MM.1S (cell line): Measurements from ENCODE around the gene LRRC42.

Source experiments
- DNase-seq: peaks from one replicate; pipeline ENCODE4 v3.0.0-alpha.2; 2015
- H2AFZ ChIP-seq: fragments of 300-600 bp; sonication (generic); 2 replicates; pipeline ENCODE4 v1.6.0; 2016; ENCODE audit warnings: antibody characterized with exemption, low read length
- H3F3A ChIP-seq: fragments of 300-600 bp; sonication (generic); 2 replicates; pipeline ENCODE4 v1.6.1; 2016; ENCODE audit warnings: mild to moderate bottlenecking, antibody characterized with exemption, low read length, moderate library complexity, mixed read lengths; ENCODE audit not compliant: insufficient read depth
- H3K27ac ChIP-seq: fragments of 300-600 bp; sonication (generic); 2 replicates; pipeline ENCODE4 v1.5.1; 2016; ENCODE audit warnings: mild to moderate bottlenecking, low read length
- H3K27me3 ChIP-seq: fragments of 300-600 bp; sonication (generic); replicated peaks from 2 replicates; pipeline ENCODE4 v1.6.0; 2016; ENCODE audit warnings: low read length; ENCODE audit not compliant: insufficient read depth
- H3K36me3 ChIP-seq: fragments of 300-600 bp; sonication (generic); replicated peaks from 2 replicates; pipeline ENCODE4 v1.6.1; 2016; ENCODE audit warnings: mild to moderate bottlenecking, low read length, mixed read lengths; ENCODE audit not compliant: insufficient read depth
- H3K4me1 ChIP-seq: fragments of 300-600 bp; sonication (generic); 2 replicates; pipeline ENCODE4 v1.6.1; 2016; ENCODE audit warnings: low read length, mixed read lengths
- H3K4me2 ChIP-seq: fragments of 300-600 bp; sonication (generic); 2 replicates; pipeline ENCODE4 v1.6.0; 2016; ENCODE audit warnings: low read depth, low read length
- H3K4me3 ChIP-seq: fragments of 300-600 bp; sonication (generic); 2 replicates; pipeline ENCODE4 v1.5.1; 2016; ENCODE audit warnings: low read length, mixed read lengths
- H3K79me2 ChIP-seq: fragments of 300-600 bp; sonication (generic); 2 replicates; pipeline ENCODE4 v1.6.1; 2016; ENCODE audit warnings: mixed run types, low read length, mixed read lengths
- H3K9ac ChIP-seq: fragments of 300-600 bp; sonication (generic); 2 replicates; pipeline ENCODE4 v1.6.1; 2016; ENCODE audit warnings: low read length, mixed read lengths
- H3K9me2 ChIP-seq: fragments of 300-600 bp; sonication (generic); replicated peaks from 2 replicates; pipeline ENCODE4 v1.6.1; 2016; ENCODE audit warnings: mild to moderate bottlenecking, low read length, mixed read lengths; ENCODE audit not compliant: insufficient read depth
- H3K9me3 ChIP-seq: fragments of 300-600 bp; sonication (generic); replicated peaks from 2 replicates; pipeline ENCODE4 v1.6.1; 2016; ENCODE audit warnings: mild to moderate bottlenecking, low read length, mixed read lengths; ENCODE audit not compliant: insufficient read depth
- H4K20me1 ChIP-seq: fragments of 300-600 bp; sonication (generic); 2 replicates; pipeline ENCODE4 v1.6.1; 2016; ENCODE audit warnings: mild to moderate bottlenecking, low read length, moderate library complexity, mixed read lengths; ENCODE audit not compliant: insufficient read depth
- EZH2 ChIP-seq: fragments of 300-600 bp; sonication (generic); optimal IDR thresholded peaks from 2 replicates; pipeline ENCODE3; 2017; ENCODE audit warnings: low read depth, mild to moderate bottlenecking, antibody characterized with exemption, low read length, mixed read lengths
- EZH2phosphoT487 ChIP-seq: fragments of 300-600 bp; sonication (generic); IDR thresholded peaks from 2 replicates; pipeline ENCODE4 v1.6.1; 2018; ENCODE audit warnings: antibody characterized with exemption, low read length
- TF ChIP-seq, protein P1 (sequence below): fragments of 300-600 bp; sonication (generic); IDR thresholded peaks from 2 replicates; pipeline ENCODE4 v1.5.1; 2016; ENCODE audit warnings: antibody characterized with exemption, low read length, mixed read lengths

Gene LRRC42

DNA sequence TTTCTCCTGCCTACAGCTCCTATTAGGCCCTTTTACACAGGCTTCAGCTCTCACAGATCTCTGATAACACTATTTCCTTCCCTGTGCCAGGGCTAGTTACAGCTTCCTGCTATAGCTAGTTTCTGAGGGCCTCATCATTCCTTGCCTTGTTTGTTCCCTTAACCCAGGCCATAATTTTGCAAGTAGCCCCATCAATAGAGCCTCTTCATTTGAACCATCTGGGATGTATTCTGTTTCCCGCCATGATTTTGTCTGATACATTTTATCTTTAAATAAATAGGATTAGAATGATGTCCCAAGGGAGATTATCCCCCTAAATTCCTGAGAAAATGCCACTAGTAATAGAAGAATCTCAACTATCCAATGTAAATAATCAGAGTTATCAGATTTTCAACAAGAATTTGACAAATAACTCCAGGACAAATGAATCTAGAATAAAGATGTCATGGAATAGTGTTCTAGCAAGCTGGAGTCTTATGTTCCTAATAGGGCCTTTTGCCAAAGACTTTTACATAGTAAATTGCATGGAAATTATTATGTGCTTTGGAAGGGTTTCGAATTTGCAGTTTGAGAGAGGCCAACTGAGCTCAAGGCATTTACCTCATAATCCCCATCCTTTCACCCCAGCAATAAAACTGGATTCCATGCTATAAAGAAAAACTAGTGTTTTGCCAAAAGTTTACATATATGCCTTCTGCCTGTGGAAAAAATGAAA is 16.7 kb upstream of the LRRC42 start:
- Histone ChIP-seq H3K9me3 (no peaks in the 10 kb centered on the region), H3F3A (no peaks in the 10 kb centered on the region), H3K27ac (no peak overlapping the region), H3K4me2 (no peak overlapping the region), H4K20me1 (no peaks in the 10 kb centered on the region), H3K27me3 (no peaks in the 10 kb centered on the region), H3K4me1 (no peaks in the 10 kb centered on the region), H3K4me3 (no peak overlapping the region), H3K36me3 (0 out of 2 replicates have a peak, but pooled peaks cover 3% of the 10 kb centered on the region), H3K9ac (no peak overlapping the region), H3K9me2 (no peaks in the 10 kb centered on the region), H2AFZ (no peak overlapping the region), H3K79me2 (no peaks in the 10 kb centered on the region)
- TF ChIP-seq, protein P1, sequence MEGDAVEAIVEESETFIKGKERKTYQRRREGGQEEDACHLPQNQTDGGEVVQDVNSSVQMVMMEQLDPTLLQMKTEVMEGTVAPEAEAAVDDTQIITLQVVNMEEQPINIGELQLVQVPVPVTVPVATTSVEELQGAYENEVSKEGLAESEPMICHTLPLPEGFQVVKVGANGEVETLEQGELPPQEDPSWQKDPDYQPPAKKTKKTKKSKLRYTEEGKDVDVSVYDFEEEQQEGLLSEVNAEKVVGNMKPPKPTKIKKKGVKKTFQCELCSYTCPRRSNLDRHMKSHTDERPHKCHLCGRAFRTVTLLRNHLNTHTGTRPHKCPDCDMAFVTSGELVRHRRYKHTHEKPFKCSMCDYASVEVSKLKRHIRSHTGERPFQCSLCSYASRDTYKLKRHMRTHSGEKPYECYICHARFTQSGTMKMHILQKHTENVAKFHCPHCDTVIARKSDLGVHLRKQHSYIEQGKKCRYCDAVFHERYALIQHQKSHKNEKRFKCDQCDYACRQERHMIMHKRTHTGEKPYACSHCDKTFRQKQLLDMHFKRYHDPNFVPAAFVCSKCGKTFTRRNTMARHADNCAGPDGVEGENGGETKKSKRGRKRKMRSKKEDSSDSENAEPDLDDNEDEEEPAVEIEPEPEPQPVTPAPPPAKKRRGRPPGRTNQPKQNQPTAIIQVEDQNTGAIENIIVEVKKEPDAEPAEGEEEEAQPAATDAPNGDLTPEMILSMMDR, result no peak
- TF ChIP-seq EZH2, result no peak
- DNase-seq, result no peak

DNA sequence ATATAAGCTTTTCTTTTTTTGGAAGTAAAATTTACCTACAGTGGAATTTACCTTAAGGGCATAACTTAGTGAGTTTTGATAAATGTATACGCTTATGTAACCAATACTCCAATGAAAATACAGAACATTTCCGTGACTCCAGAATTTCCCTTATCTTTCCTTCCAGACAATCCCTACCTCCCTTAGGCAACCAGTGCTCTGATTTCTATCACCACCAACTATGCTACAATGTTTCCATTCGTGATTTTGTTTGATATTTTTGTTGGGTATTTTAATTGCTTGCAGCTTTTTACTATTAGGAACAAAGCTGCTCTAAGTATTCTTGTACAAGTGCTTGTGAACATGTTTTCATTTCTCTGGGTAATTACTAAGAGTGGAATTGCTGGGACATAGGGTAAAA is 15.2 kb upstream of the LRRC42 start:
- 0 out of 2 replicates have a peak, but pooled peaks cover 3% of the 10 kb centered on the region for H3K36me3 ChIP-seq
- no peaks in the 10 kb centered on the region for H4K20me1 ChIP-seq
- no peak for TF ChIP-seq EZH2
- TF ChIP-seq EZH2phosphoT487, result no peak
- TF ChIP-seq, protein P1, result no peak
- no peaks in the 10 kb centered on the region for H3K9me3 ChIP-seq
- no peaks in the 10 kb centered on the region for H3K4me1 ChIP-seq
- H3K27ac ChIP-seq, result no peak overlapping the region
- no peaks in the 10 kb centered on the region for H3K9me2 ChIP-seq
- H3F3A ChIP-seq, result no peaks in the 10 kb centered on the region
- no peak overlapping the region for H3K9ac ChIP-seq
- no peak overlapping the region for H3K4me3 ChIP-seq
- H3K79me2 ChIP-seq, result no peaks in the 10 kb centered on the region
- no peak for DNase-seq
- no peaks in the 10 kb centered on the region for H3K27me3 ChIP-seq
- H2AFZ ChIP-seq, result no peak overlapping the region
- H3K4me2 ChIP-seq, result no peak overlapping the region

DNA sequence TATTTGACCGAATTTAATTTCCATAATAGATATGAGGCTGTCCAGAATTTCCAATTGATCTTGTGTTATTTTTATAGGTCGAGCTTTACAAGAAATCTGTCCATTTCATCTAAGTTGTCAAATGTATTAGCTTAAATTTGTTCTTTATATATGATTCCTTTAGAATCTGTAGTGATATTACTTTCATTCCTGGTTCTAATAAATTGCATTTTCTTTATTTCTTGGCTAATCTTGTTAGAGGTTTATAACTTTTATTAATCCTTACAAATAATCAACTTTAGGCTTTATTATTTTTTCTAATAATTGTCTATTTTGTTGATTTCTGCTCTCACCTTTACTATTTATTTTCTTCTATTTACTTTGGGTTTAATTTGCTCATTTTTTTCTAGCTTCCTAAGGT is 14.6 kb upstream of the LRRC42 start:
- H2AFZ ChIP-seq, result no peak overlapping the region
- no peaks in the 10 kb centered on the region for H3K79me2 ChIP-seq
- H3K4me3 ChIP-seq, result no peak overlapping the region
- no peak overlapping the region for H3K9ac ChIP-seq
- no peak overlapping the region for H3K4me2 ChIP-seq
- H3K27ac ChIP-seq, result no peak overlapping the region
- no peaks in the 10 kb centered on the region for H4K20me1 ChIP-seq
- 0 out of 2 replicates have a peak, but pooled peaks cover 3% of the 10 kb centered on the region for H3K36me3 ChIP-seq
- H3K27me3 ChIP-seq, result no peaks in the 10 kb centered on the region
- TF ChIP-seq EZH2phosphoT487 (no peak), EZH2 (no peak)
- TF ChIP-seq, protein P1, result no peak
- no peak for DNase-seq
- H3K4me1 ChIP-seq, result no peaks in the 10 kb centered on the region
- no peaks in the 10 kb centered on the region for H3F3A ChIP-seq
- no peaks in the 10 kb centered on the region for H3K9me3 ChIP-seq
- H3K9me2 ChIP-seq, result no peaks in the 10 kb centered on the region
